A549 (cell line): ENCODE measurements around the gene CKS2.

Source experiments
- CTCF ChIP-seq: fragments of >200 bp; sonication (Bioruptor Twin); formaldehyde crosslinking; IDR thresholded peaks from 3 replicates; pipeline ENCODE4 v1.5.1; 2016
- TF ChIP-seq, protein P1 (sequence below): fragments of 150-350 bp; IDR thresholded peaks from 2 replicates; pipeline ENCODE4 v1.6.1; 2014; ENCODE audit warnings: low read depth, mild to moderate bottlenecking, low read length

GRCh38 chr9:89295400-89295799 is 15.6 kb upstream of the CKS2 start:
- TF ChIP-seq CTCF = no peak
- TF ChIP-seq, protein P1, sequence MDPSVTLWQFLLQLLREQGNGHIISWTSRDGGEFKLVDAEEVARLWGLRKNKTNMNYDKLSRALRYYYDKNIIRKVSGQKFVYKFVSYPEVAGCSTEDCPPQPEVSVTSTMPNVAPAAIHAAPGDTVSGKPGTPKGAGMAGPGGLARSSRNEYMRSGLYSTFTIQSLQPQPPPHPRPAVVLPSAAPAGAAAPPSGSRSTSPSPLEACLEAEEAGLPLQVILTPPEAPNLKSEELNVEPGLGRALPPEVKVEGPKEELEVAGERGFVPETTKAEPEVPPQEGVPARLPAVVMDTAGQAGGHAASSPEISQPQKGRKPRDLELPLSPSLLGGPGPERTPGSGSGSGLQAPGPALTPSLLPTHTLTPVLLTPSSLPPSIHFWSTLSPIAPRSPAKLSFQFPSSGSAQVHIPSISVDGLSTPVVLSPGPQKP = no peak
